ENCODE data around the gene HIVEP3.
A peak's percentile ranks its signal among the peaks of the same experiment; 100 is the strongest.

Gene HIVEP3

GRCh38 chr1:41533731-41534080 is 385.0 kb downstream of the HIVEP3 start:
- Mint-ChIP-seq H3K27ac (peak overlapping the region; percentile 33), H3K27me3 (no peaks in the 10 kb centered on the region), H3K4me1 (peaks cover 39 to 50% of the 10 kb centered on the region in 2 donors), H3K36me3 (peaks cover 70 to 90% of the 10 kb centered on the region in 2 donors), H3K9me3 (no peaks in the 10 kb centered on the region), H3K4me3 (peak overlapping the region in 1 of 2 donors; percentile 2)
- ATAC-seq (replicated peaks): no peak
- DNase-seq: no peak

- H3K27ac Mint-ChIP-seq: peak overlapping the region; percentile 33
Measured at GRCh38 chr1:41533016-41533730, 385.5 kb downstream of the HIVEP3 start.

GRCh38 chr1:41532206-41532975 is 386.3 kb downstream of the HIVEP3 start:
- Mint-ChIP-seq H3K4me3 (no peak overlapping the region), H3K9me3 (peaks cover 0 to 2% of the 10 kb centered on the region in 2 donors), H3K27ac (no peak overlapping the region), H3K27me3 (no peaks in the 10 kb centered on the region), H3K4me1 (peaks cover 26 to 44% of the 10 kb centered on the region in 2 donors), H3K36me3 (peaks cover 65 to 87% of the 10 kb centered on the region in 2 donors)
- ATAC-seq (replicated peaks) (no peak), DNase-seq (no peak)

More at GRCh38 chr1:41533016-41533730, 385.5 kb downstream of the HIVEP3 start:
- H3K36me3 Mint-ChIP-seq: peaks cover 70 to 89% of the 10 kb centered on the region in 2 donors
- no peak overlapping the region for H3K4me3 Mint-ChIP-seq
- no peaks in the 10 kb centered on the region for H3K27me3 Mint-ChIP-seq
- DNase-seq (no peak), ATAC-seq (replicated peaks) (no peak)
- no peaks in the 10 kb centered on the region for H3K9me3 Mint-ChIP-seq
- peaks cover 34 to 46% of the 10 kb centered on the region in 2 donors for H3K4me1 Mint-ChIP-seq

- DNase-seq (no peak), ATAC-seq (replicated peaks) (no peak)
- peak overlapping the region; percentile 66 for H3K27ac Mint-ChIP-seq
- peaks cover 66 to 89% of the 10 kb centered on the region in 2 donors for H3K36me3 Mint-ChIP-seq
- no peaks in the 10 kb centered on the region for H3K27me3 Mint-ChIP-seq
- peaks cover 21 to 46% of the 10 kb centered on the region in 2 donors for H3K4me1 Mint-ChIP-seq
- H3K9me3 Mint-ChIP-seq: peaks cover 3 to 6% of the 10 kb centered on the region in 2 donors
- H3K4me3 Mint-ChIP-seq: no peak overlapping the region
Measured at GRCh38 chr1:41530411-41530810, 388.3 kb downstream of the HIVEP3 start.

- peaks cover 3 to 6% of the 10 kb centered on the region in 2 donors for H3K9me3 Mint-ChIP-seq
- H3K27me3 Mint-ChIP-seq: no peaks in the 10 kb centered on the region
- H3K4me3 Mint-ChIP-seq: no peak overlapping the region
- H3K4me1 Mint-ChIP-seq: peaks cover 21 to 46% of the 10 kb centered on the region in 2 donors
- peak overlapping the region; percentile 57 for H3K27ac Mint-ChIP-seq
- DNase-seq (no peak), ATAC-seq (replicated peaks) (no peak)
- H3K36me3 Mint-ChIP-seq: peaks cover 61 to 89% of the 10 kb centered on the region in 2 donors
Measured at GRCh38 chr1:41529621-41530395, 388.9 kb downstream of the HIVEP3 start.

GRCh38 chr1:41528726-41529605 is 389.8 kb downstream of the HIVEP3 start:
- Mint-ChIP-seq H3K27ac (peak overlapping the region; percentile 44), H3K4me1 (peaks cover 21 to 43% of the 10 kb centered on the region in 2 donors), H3K4me3 (peak overlapping the region in 1 of 2 donors; percentile 30), H3K27me3 (no peaks in the 10 kb centered on the region), H3K36me3 (peaks cover 57 to 87% of the 10 kb centered on the region in 2 donors), H3K9me3 (peaks cover 3 to 6% of the 10 kb centered on the region in 2 donors)
- DNase-seq (no peak), ATAC-seq (replicated peaks) (no peak)

- Mint-ChIP-seq H3K4me1 (peaks cover 21 to 38% of the 10 kb centered on the region in 2 donors), H3K36me3 (peaks cover 56 to 85% of the 10 kb centered on the region in 2 donors), H3K27me3 (no peaks in the 10 kb centered on the region), H3K4me3 (no peak overlapping the region), H3K27ac (no peak overlapping the region), H3K9me3 (peaks cover 3 to 6% of the 10 kb centered on the region in 2 donors)
- ATAC-seq (replicated peaks) (no peak), DNase-seq (no peak)
Measured at GRCh38 chr1:41528106-41528505, 390.6 kb downstream of the HIVEP3 start.

- Mint-ChIP-seq H3K27me3 (no peaks in the 10 kb centered on the region), H3K27ac (no peak overlapping the region), H3K36me3 (peaks cover 59 to 85% of the 10 kb centered on the region in 2 donors), H3K4me1 (peaks cover 15 to 38% of the 10 kb centered on the region in 2 donors), H3K9me3 (peaks cover 3 to 6% of the 10 kb centered on the region in 2 donors), H3K4me3 (peak overlapping the region in 1 of 2 donors; percentile 33)
- DNase-seq (no peak), ATAC-seq (replicated peaks) (no peak)
Measured at GRCh38 chr1:41526956-41527561, 391.7 kb downstream of the HIVEP3 start.

- Mint-ChIP-seq H3K4me1 (peaks cover 12 to 31% of the 10 kb centered on the region in 2 donors), H3K4me3 (no peak overlapping the region), H3K27ac (peak overlapping the region; percentile 21), H3K36me3 (peaks cover 55 to 86% of the 10 kb centered on the region in 2 donors), H3K27me3 (no peaks in the 10 kb centered on the region), H3K9me3 (peaks cover 3 to 6% of the 10 kb centered on the region in 2 donors)
- no peak for ATAC-seq (replicated peaks)
- no peak for DNase-seq
Measured at GRCh38 chr1:41525891-41526587, 392.7 kb downstream of the HIVEP3 start.

- Mint-ChIP-seq H3K36me3 (peaks cover 50 to 81% of the 10 kb centered on the region in 2 donors), H3K4me1 (peaks cover 9 to 24% of the 10 kb centered on the region in 2 donors), H3K9me3 (peaks cover 3 to 6% of the 10 kb centered on the region in 2 donors), H3K27ac (peak overlapping the region; percentile 14), H3K27me3 (no peaks in the 10 kb centered on the region), H3K4me3 (no peak overlapping the region)
- DNase-seq: no peak
- no peak for ATAC-seq (replicated peaks)
Measured at GRCh38 chr1:41524676-41525675, 393.7 kb downstream of the HIVEP3 start.

- H3K27ac Mint-ChIP-seq: peak overlapping the region; percentile 38
- DNase-seq (no peak), ATAC-seq (replicated peaks) (no peak)
- H3K36me3 Mint-ChIP-seq: peaks cover 51 to 79% of the 10 kb centered on the region in 2 donors
- H3K9me3 Mint-ChIP-seq: peaks cover 3 to 6% of the 10 kb centered on the region in 2 donors
- no peaks in the 10 kb centered on the region for H3K27me3 Mint-ChIP-seq
- peaks cover 14 to 26% of the 10 kb centered on the region in 2 donors for H3K4me1 Mint-ChIP-seq
- H3K4me3 Mint-ChIP-seq: no peak overlapping the region
Measured at GRCh38 chr1:41523949-41524675, 394.6 kb downstream of the HIVEP3 start.

All from stimulated activated naive B cell treated with anti-CD40 and anti-IgM and Interleukin-4, amounts not matched to agents 10 μg/mL and 1 μg/mL and 100 μg/mL, for 72 hours (primary cell).